Caco-2 (cell line): ENCODE results near the gene FASTKD2. TPM values are rescaled to one million over a fixed set of nuclear protein-coding genes. Genes with fewer than 3 reads are reported as not detected.

ENCODE experiments used
- BruUV-seq: library from RNA; stranded (reverse); fragments of 400-500 nt; replicated peaks from 2 replicates; lab custom pipeline; 2021; lab: Mats Ljungman, UMichigan
- CTCF ChIA-PET: fragments of 300-600 bp; sonication (Branson Sonifier 250); formaldehyde crosslinking; loops from one replicate; lab custom pipeline; 2022; ENCODE audit warnings: antibody characterized with exemption; lab: Charles Lee
- POLR2A ChIA-PET: fragments of 300-600 bp; sonication (Branson Sonifier 250); formaldehyde crosslinking; loops from one replicate; lab custom pipeline; 2022; ENCODE audit warnings: antibody characterized with exemption; lab: Charles Lee
- DNase-seq, 2 experiments: peaks; one replicate each; pipeline versions ENCODE4 v3.0.0 to v3.0.0-alpha.2; 2020 to 2022
- H3K27me3 ChIP-seq: replicated peaks from 2 replicates; pipeline ENCODE4 v1.6.0; 2011; ENCODE audit warnings: low read length; ENCODE audit not compliant: control insufficient read depth, insufficient read depth
- H3K36me3 ChIP-seq: 2 replicates; pipeline ENCODE4 v1.5.1; 2011; ENCODE audit warnings: low read length; ENCODE audit not compliant: control insufficient read depth, insufficient read depth
- H3K4me1 ChIP-seq: fragments of 250-450 bp; sonication (Bioruptor Pico); 2 replicates; pipeline ENCODE4 v1.5.1; 2020; ENCODE audit warnings: mild to moderate bottlenecking
- H3K4me3 ChIP-seq: 2 replicates; pipeline ENCODE4 v1.5.1; 2011; ENCODE audit warnings: low read depth, mild to moderate bottlenecking, control low read depth, low read length
- H3K9me3 ChIP-seq: fragments of 250-450 bp; sonication (Bioruptor Pico); 2 replicates; pipeline ENCODE4 v1.5.1; 2020; ENCODE audit warnings: mild to moderate bottlenecking, moderate library complexity
- H3K27ac Mint-ChIP-seq: one replicate; pipeline ENCODE4 v1.8.0; 2022; ENCODE audit warnings: mixed read lengths; ENCODE audit not compliant: unreplicated experiment
- H3K27me3 Mint-ChIP-seq: one replicate; pipeline ENCODE4 v1.8.0; 2022; ENCODE audit warnings: mixed read lengths; ENCODE audit not compliant: insufficient read depth, unreplicated experiment
- H3K36me3 Mint-ChIP-seq: one replicate; pipeline ENCODE4 v1.8.0; 2022; ENCODE audit warnings: mild to moderate bottlenecking, mixed read lengths; ENCODE audit not compliant: insufficient read depth, unreplicated experiment
- H3K4me1 Mint-ChIP-seq: one replicate; pipeline ENCODE4 v1.8.0; 2022; ENCODE audit warnings: low read depth, mixed read lengths; ENCODE audit not compliant: unreplicated experiment
- H3K4me3 Mint-ChIP-seq: one replicate; pipeline ENCODE4 v1.8.0; 2022; ENCODE audit warnings: mild to moderate bottlenecking, moderate library complexity, mixed read lengths; ENCODE audit not compliant: unreplicated experiment
- H3K9me3 Mint-ChIP-seq: one replicate; pipeline ENCODE4 v1.8.0; 2022; ENCODE audit warnings: mixed read lengths; ENCODE audit not compliant: unreplicated experiment
- CTCF ChIP-seq, 2 experiments: fragments of 200-600 bp in 1 of 2; IDR thresholded peaks; 1 replicate in 1 of 2; 2 replicates in 1 of 2; pipeline versions ENCODE4 v1.5.1 to v1.8.0; 2011 to 2022; ENCODE audit warnings: antibody characterized with exemption in 1 of 2, control low read depth in 1 of 2, inconsistent platforms in 1 of 2, low read depth in 1 of 2, low read length in 1 of 2, mild to moderate bottlenecking in 1 of 2, moderate library complexity in 1 of 2; ENCODE audit not compliant: insufficient read depth in 1 of 2, severe bottlenecking in 1 of 2, unreplicated experiment in 1 of 2
- intact Hi-C: fragments of 100-400 bp; cut with micrococcal nuclease; formaldehyde crosslinking; loops from one replicate; pipeline ENCODE4 v1.10.0; 2022; ENCODE audit not compliant: unreplicated experiment
- total RNA-seq: library from RNA; stranded (reverse); gene quantifications from 2 replicates; pipeline ENCODE4 v1.2.3, GENCODE V29; 2022

Gene FASTKD2
- total RNA-seq, 1 experiment from 2014 or later = 29.8 TPM

GRCh38 chr2:206728277-206729199 is 36.9 kb upstream of the FASTKD2 start:
- Histone ChIP-seq H3K27me3 (no peaks in the 10 kb centered on the region), H3K9me3 (no peaks in the 10 kb centered on the region), H3K4me1 (no peaks in the 10 kb centered on the region), H3K4me3 (no peak overlapping the region), H3K36me3 (no peaks in the 10 kb centered on the region)
- H3K36me3 Mint-ChIP-seq = no peaks in the 10 kb centered on the region
- no peak overlapping the region for H3K27ac Mint-ChIP-seq
- no peak for DNase-seq
- intact Hi-C loops = no loop called here
- no TSS peak for BruUV-seq
- ChIA-PET POLR2A (interaction anchor here (0.9 kb wide), 1 partner anchor 36 kb away, joined by 3 read pairs; the partner anchor contains the start of genes FASTKD2 and MDH1B), CTCF (no interaction called here)
- no peaks in the 10 kb centered on the region for H3K9me3 Mint-ChIP-seq
- H3K27me3 Mint-ChIP-seq = peaks cover 35% of the 10 kb centered on the region
- H3K4me1 Mint-ChIP-seq = no peaks in the 10 kb centered on the region
- TF ChIP-seq CTCF (IDR thresholded peaks at IDR 0.05; ENCODE audit: insufficient read depth in 1 of 2, low read depth in 1 of 2, low read length in 1 of 2, severe bottlenecking in 1 of 2, unreplicated experiment in 1 of 2) = no peak
- no peak overlapping the region for H3K4me3 Mint-ChIP-seq

- H3K27me3 Mint-ChIP-seq = peaks cover 25% of the 10 kb centered on the region
- H3K4me3 Mint-ChIP-seq = no peak overlapping the region
- H3K9me3 Mint-ChIP-seq = no peaks in the 10 kb centered on the region
- Histone ChIP-seq H3K27me3 (no peaks in the 10 kb centered on the region), H3K4me1 (no peaks in the 10 kb centered on the region), H3K4me3 (no peak overlapping the region), H3K9me3 (no peaks in the 10 kb centered on the region), H3K36me3 (no peaks in the 10 kb centered on the region)
- no peaks in the 10 kb centered on the region for H3K4me1 Mint-ChIP-seq
- intact Hi-C loops = no loop called here
- BruUV-seq = no TSS peak
- no peak for TF ChIP-seq CTCF (IDR thresholded peaks at IDR 0.05; ENCODE audit: insufficient read depth in 1 of 2, low read depth in 1 of 2, low read length in 1 of 2, severe bottlenecking in 1 of 2, unreplicated experiment in 1 of 2)
- H3K36me3 Mint-ChIP-seq = no peaks in the 10 kb centered on the region
- DNase-seq = no peak
- CTCF ChIA-PET = no interaction called here
- no peak overlapping the region for H3K27ac Mint-ChIP-seq
- POLR2A ChIA-PET = no interaction called here
Observed at GRCh38 chr2:206733341-206733740, 32.1 kb upstream of the FASTKD2 start.

- no TSS peak for BruUV-seq
- TF ChIP-seq CTCF (IDR thresholded peaks at IDR 0.05; ENCODE audit: insufficient read depth in 1 of 2, low read depth in 1 of 2, low read length in 1 of 2, severe bottlenecking in 1 of 2, unreplicated experiment in 1 of 2) = no peak
- Histone ChIP-seq H3K27me3 (no peaks in the 10 kb centered on the region), H3K36me3 (no peaks in the 10 kb centered on the region), H3K4me1 (no peaks in the 10 kb centered on the region), H3K9me3 (no peaks in the 10 kb centered on the region), H3K4me3 (no peak overlapping the region)
- no peaks in the 10 kb centered on the region for H3K4me1 Mint-ChIP-seq
- H3K27me3 Mint-ChIP-seq = peaks cover 15% of the 10 kb centered on the region
- no peak overlapping the region for H3K27ac Mint-ChIP-seq
- H3K36me3 Mint-ChIP-seq = no peaks in the 10 kb centered on the region
- no peaks in the 10 kb centered on the region for H3K9me3 Mint-ChIP-seq
- intact Hi-C loops = no loop called here
- DNase-seq = no peak
- ChIA-PET POLR2A (no interaction called here), CTCF (no interaction called here)
- H3K4me3 Mint-ChIP-seq = no peak overlapping the region
Observed at GRCh38 chr2:206736935-206737334, 28.5 kb upstream of the FASTKD2 start.
